Stimulated activated CD8-positive, alpha-beta memory T cell treated with anti-CD3 and anti-CD28 coated beads, Interleukin-12 subunit alpha, Interleukin-12 subunit beta, amount 100 ng/mL, for 1 hour (primary cell): ENCODE results near the gene PRR14L.
"Not testable (repeated sequence)": the region's sequence is repeated elsewhere in the genome, so short reads cannot be mapped to it uniquely, and the experiment has no call there.

Source experiments
- DNase-seq: peaks from one replicate; pipeline ENCODE4 v3.0.0-alpha.2; 2020; ENCODE audit warnings: low read depth

PRR14L gene

DNA sequence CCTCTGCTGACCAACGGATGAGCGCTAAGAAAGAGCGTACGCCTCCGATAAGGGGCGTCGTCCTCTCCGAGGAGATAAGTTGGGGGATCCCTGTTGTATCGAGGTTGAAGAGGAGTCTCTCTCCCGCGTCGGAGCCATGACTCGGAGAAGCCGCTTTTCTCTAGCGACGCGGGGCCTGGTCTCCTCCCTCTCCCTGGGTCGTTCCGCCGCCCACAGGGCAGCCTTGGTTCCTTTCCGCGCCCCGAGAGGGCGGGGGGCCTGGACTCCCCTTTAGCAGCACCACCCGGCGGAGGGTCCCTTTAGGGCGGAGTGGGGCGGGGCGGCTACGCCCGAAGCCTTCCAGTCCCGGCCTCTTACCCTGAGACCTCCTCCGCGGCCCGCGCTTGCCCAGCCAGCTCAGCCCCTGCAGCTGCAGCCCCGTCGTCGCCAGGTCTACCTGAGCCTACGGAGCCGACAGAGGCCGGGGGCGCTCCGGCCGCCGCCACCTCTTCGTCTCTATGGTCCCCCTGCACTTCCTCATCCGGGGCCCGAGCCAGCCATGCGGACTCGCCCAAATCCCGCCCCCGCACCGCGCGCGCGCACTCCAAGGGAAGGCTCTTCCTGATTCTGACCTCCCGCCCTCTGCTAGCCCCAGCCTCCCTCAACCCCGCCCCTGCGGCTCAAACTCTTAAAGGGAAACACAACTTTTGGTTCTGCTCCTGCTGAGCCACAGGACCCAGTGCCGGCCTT is at the start of gene PRR14L:
Gene PRR14L (minus strand): TSS at position 497 of the 729 bp plus-strand sequence. CDS start 11,272 bp downstream, outside the sequence.
- DNase-seq: peak; percentile 99

DNA sequence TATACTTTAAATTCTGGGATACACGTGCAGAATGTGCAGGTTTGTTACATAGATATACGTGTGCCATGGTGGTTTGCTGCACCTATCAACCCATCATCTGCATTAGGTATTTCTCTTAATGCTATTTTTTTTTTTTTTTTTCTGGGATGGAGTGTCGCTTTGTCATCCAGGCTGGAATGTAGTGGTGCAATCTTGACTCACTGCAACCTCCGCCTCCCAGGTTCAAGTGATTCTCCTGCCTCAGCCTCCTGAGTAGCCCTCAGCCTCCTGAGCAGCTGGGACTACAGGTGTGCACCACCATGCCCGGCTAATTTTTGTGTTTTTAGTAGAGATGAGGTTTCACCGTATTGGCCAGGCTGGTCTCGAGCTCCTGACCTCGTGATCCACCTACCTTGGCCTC is 49.4 kb upstream of the PRR14L start:
- DNase-seq: not testable (repeated sequence)

DNA sequence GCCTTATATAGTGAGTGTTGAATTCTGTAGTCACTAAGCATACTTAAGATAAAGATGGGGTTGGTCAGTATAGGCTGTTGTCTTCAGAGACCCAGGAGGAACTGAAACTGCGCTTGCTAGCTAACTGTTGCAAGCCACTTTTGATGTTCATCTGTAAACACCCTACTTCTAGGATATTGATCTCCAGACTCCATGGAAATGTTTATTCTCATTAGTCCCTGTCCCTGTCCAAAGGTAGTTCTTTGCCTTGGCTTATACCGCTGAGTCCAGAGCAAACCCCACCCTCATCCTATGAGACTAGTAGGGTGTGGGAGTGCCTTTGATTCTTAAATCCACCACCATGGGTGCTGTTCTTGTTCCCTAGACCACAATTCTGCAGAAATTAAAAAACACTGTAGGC is 40.3 kb upstream of the PRR14L start:
- DNase-seq: no peak

DNA sequence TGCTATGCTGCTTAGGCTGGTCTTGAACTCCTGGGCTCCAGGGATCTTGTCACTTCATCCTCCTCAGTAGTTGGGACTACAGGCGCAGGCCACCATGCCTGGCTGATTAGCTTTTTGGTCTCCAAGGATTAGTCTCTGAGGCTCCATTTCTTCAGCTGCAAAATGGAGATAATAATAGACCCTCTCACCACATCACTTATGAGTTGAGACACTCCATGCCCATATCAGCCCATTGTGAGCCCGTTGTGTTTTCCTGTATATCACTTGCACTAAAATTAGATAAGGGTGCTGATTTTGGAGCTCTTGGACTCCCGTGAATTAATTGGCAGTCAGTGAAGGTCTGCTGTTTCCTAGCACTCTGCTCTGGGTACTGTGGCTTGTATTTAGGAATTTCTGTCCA is 39.9 kb upstream of the PRR14L start:
- DNase-seq: no peak

DNA sequence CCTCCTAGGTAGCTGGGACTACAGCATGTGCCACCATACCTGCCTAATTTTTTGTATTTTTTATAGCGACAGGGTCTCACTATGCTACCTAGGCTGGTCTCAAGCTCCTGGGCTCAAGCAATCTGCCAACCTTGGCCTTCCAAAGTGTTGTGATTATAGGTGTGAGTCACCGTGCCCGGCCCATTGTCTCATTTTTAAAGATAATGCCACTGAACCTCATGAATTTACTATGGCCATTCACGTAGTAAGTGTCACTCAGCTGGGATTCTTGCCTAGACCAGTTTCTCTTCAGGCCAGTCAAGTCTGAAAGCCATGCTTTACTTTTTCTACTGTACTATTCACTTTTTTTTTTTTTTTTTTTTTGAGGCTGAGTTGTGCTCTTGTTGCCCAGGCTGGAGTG is 26.3 kb upstream of the PRR14L start:
- DNase-seq: no peak

DNA sequence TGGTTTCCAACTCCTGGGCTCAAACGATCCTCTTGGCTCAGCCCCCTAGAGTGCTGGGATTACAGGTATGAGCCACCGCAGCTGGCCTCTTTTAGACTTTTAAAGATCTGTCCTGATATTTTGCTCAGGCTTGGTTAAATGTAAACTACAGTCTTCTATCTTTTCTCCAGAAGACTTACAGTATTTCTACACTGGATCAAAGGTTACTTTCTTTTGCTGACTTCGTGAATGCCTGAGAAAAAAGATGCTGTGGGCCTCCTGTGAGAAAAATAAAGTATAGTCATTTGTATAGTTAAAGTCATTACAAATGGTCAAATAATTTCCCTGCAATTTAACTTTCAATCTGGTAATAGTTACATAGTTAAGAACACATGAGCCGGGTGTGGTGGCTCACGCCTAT is 23.5 kb upstream of the PRR14L start:
- DNase-seq: no peak

DNA sequence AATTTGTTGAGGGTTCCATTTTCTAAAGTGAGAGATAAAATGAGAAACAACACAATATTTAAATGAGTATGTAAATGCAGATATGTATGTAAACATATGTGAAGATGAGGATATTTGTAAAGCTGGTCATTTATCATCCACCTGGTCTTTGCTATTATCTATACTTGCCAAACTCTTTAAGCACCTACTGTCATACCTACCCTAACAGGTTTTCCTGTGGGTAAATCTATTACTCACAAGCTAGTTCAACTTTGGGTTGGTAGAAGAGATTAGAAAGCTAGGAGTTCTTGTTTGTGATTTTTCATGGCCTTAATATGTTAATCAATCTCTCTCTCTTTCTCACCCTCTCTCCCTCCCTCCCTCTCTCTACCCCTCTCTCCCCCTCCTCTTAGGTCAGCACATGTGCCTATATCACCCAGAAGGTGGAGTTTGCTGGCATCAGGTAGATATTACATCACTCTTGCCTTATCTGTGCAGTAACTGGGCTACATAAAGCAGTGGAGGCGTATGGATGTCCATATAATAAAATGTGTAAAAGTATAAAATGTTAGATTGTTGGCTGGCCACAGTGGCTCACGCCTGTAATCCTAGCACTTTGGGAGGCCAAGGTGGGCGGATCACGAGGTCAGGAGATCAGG is 18.6 kb upstream of the PRR14L start:
- no peak for DNase-seq

DNA sequence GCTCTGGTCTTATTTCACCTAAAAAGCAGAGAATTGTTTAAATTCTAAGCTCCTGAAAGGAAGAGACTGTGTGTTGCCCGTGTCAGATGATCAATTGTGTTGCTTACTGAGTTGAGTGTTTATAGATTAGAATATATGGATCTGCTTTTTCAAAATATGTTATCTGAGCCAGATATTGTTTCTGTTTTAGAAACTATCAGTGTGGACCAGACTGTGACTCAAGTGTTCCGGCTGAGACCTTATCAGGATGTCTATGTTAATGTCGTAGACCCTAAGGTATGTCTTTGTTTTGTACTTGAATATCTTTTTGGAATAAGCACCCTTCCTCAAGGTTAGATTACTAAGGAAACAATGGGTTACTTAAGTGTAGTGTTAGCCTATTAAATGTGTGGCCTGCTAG is 14.9 kb upstream of the PRR14L start:
- no peak for DNase-seq

DNA sequence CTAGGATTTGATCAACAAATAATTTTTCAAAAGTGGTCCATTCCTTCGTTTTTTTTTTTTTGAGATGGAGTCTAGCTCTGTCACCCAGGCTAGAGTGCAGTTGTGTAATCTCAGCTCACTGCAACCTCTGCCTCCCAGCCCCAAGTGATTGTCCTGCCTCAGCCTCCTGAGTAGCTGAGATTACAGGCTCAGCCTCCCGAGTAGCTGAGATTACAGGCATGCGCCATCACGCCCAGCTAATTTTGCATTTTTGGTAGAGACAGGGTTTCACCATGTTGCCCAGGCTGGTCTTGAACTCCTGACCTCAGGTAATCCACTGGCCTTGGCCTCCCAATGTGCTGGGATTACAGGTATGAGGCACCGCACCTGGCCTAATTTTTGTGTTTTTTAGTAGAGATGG is 8.9 kb upstream of the PRR14L start:
- not testable (repeated sequence) for DNase-seq

DNA sequence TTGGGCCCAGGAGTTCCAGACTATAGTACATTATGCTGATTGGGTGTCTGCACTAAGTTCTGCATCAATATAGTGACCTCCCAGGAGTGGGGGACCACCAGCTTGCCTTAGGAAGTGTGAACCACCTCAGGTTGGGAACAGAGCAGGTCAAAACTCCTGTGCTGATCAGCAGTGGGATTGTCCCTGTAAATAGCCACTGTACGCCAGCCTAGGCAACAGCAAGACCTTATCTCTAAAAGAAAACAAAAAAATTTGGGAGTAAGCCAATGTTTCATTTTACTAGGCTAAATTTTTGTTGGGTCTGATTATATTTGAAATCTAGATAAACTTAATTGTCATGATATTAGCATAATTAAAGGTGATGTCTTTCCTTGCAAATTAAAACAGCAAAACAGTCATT is 7.3 kb upstream of the PRR14L start:
- no peak for DNase-seq

DNA sequence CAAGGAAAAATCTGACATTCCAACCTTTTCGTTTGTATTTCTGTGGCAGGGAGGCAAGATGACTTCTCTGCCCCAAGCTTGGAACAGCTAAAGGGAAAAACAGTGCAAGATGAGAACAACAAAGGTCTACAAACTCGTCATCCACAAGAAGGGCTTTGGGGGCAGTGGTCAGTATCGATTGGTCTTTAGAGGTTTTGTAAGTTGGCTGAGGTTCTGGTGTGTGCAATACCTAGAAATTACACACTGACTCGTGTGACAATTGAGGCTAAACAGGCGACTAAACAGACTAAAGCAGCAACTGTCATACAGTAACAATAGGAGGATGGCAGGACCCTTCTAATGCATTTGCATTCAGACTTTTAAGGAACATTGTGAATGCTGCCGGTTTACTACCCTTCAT is 4.9 kb upstream of the PRR14L start:
- DNase-seq: no peak

DNA sequence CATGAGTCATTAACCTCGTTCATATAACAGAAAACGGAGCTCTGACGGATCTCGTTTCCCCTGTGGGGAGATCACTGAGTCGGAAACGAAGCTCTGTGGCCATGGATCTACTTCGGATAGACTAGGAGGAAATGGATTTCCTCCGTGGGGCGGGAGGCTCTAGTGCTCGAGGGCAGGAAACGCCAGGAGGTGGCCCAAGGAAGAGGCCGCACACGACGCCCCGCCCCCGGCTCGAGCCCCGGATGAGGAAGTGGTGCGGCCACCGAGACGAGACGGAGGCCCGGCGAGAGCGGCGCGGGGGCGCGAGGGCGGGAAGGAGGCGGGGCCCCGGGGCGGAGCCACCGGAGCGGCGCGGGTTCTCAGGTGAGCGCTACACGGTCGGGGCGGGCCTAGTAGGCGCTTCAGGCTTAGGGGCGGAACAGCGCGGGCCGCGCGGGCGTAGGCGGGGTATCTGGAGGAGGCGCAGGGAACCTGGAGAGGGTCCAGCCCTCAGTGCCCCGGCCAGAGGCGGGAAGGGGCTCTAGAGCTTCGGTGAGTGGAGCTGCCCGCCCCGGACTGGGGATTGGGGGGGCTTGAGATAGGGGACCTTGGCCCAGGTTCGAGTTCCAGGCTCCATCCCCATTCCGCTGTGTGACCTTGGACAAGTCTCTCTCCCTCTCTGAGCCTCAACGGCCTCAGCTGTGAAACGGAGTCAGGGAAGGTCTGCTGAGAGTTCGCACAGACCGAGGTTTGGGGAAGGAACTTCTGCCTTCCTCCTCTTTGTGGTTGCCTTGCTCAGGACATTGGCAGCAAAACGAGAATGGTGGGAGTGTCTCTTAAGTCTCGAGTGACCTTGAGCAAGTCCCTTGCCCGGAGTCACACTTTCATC is 3.9 kb upstream of the PRR14L start, which contains the start of gene DEPDC5:
Gene DEPDC5 (plus strand): TSS at position 386 of the 868 bp plus-strand sequence. CDS start 903 bp downstream, outside the sequence.
- DNase-seq: peak; percentile 93

DNA sequence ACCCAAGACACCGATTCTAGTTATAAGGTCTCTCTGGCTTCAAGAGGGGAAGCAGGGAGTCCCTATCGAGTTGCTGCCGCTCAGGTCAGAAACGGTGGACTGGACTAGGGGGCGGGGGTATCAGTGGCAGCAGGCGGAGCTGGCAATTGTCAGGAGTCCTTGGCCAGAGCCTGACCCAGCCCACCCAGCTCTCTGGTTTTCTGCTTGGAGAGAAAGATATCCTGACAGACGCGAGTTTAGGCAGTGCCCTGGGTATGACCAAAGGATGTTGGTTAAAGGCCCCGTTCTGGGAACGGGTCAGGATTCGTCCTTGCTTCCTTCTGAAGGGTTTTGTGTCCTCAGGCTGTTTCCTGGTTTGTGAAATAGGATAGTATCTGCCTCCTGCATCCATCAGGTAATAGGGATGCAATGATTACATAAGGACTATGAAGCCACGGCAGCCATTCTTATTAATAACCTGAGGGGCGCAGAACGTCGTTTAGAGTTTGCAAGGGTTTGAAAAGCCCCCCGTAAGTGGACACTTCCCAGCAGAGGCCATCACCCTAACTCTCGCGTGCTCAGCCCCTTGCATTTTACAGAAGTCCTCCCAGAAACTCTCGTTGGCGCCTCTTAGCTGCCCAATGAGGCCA is 3.2 kb upstream of the PRR14L start:
- DNase-seq: no peak

DNA sequence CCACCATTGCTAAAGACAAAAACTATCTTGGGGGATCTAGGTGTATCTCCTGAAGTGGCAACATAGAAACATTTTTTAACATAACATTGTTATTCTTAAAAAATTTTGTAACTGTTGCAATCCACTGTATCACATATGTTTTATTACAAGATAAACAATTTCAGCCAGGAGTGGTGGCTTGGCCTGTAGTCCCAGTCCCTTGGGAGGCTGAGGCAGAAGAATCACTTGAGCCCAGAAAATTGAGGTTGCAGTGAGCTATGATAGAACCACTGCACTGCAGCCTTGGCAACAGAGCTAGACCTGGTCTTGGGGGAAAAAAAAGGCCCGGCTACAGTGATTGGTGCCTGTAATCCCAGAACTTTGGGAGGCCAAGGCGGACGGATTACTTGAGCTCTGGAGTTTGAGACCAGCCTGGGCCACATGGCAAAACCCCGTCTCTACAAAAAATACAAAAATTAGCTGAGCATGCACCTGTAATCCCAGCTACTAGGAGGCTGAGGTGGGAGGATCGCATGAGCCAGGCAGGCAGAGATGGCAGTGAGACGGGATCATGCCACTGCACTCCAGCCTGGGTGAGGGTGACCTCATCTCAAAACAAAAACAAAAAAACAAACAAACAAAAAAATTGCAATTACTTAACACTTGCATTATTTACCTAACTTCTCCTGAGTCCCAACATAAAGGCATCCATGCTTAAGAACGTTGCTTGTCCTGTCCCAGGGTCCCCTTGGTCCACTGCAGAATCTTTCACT is 2.3 kb upstream of the PRR14L start:
- DNase-seq: no peak

DNA sequence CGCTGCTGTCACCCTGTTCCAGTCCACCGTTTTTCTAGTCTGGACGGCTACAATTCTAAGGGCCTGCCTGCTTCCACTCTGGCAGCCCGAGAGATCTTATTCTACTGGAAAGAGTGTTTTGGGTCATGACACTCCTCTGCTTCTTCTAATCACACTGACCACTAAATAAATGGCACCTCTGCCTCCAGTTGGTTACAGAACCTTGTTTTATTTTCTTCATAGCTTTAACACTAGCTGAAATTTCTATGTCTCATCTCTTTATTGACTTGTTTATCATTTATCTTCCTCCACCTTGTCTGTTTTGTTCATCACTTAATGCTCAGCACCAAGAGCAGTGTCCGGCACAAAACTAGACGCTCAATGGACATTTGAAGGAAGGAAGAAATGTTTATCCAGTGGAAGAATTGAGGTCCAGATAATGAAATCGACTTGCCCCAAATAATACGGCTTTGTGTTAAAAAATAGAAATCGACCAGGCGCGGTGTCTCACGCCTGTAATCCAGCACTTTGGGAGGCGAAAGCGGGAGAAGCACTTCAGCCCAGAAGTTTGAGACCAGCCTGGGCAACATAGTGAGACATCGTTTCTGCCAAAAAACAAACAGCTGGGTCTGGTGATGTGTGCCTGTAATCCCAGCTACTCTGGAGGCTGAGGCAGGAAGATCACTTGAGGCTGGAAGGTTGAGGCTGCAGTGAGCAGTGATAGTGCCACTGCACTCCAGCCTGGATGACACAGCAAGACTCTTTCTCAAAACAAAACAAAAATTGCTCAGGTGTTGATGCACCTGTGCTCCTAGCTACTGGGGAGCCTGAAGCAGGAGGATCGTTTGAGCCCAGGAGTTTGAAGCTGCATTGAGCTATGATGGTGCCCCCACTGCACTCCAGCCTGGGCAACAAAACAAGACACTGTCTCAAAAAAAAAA is 693 bp upstream of the PRR14L start:
- DNase-seq: no peak

DNA sequence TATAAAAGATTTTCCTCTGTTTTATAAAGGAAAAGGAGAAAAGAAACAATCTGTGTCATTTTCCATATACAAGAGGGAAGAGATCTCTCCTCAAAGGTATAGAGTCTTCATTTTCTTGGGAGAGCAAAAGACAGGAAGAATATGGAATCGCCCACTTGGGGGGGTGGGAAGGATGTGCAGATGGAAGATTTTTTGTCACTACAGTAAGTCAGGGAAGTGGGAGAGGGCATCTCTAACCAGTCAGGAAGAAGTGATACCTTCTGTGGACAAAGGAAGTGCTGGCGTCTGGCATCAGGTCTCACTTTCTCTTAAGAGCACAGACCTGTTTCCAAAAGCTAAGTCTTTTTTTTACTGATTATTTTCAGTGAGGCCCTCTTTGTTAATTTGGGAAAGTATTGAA is 1.4 kb downstream of the PRR14L start:
- no peak for DNase-seq

DNA sequence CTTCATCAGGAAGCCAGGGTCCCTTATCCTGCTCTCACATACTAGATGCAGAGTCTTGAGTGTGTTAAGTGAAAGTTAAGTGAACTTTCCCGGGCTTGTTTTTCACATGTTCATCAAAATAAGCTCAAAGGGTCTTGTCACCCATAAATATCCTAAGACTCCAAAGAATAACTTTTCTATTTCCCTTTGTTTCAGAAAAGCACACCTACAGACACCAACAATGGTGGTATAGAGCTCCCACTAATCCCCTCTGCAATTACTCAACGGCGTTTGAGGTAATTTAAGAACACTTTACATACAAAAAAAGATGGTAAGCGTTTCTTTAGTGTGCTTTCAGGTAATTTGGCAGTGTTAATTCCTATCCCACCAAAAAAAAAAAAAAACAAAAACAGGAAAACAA is 2.5 kb downstream of the PRR14L start:
- DNase-seq: no peak

DNA sequence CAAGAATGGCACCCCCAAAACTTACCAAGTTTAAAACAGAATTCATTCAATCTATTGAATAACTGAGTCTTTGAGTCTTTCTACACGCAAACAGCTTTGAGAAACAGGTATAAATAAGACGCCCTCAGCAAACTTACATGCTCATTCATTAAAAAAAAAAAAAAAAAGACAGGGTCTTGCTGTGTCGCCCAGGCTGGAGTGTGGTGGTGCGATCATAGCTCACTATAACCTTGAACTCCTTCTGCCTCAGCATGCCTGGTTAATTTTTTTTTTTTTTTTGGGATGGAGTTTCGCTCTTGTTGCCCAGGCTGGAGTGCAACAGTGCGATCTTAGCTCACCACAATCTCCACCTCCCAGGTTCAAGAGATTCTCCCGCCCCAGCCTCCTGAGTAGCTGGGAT is 6.1 kb downstream of the PRR14L start:
- DNase-seq: no peak

DNA sequence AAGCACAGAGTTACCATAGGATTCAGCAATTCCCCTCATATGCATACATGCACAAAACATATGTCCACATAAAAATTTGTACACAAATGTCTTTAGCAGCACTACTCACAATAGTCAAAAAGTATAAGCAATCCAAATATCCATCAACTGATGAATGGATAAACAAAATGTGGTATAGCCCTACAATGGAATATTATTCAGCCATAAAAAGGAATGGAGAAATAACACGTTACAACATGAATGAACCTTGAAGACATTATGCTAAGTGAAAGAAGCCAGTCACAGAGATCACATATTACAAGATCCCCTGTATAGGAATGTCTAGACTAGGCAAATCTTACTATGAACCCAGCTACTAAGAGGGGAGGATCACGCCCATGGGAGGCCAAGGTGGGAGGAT is 7.2 kb downstream of the PRR14L start:
- no peak for DNase-seq

DNA sequence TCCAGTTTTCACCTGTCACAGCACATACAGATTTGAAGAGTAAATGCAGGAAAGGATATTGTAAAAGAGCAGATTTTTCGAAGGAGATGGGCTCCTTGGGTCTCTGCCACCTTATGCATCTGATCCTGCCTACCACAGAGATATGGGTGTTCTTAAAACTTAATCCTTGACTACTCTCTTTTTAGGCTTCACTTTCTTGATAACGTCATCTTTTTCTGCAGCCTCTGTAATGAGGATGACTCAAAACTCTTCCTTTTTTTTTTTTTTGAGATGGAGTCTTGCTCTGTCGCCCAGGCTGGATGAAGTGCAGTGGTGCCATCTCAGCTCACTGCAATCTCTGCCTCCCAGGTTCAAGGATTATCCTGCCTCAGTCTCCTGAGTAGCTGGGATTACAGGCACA is 7.8 kb downstream of the PRR14L start:
- no peak for DNase-seq
